Adrenal gland (tissue), 5 donors: ENCODE data around the gene MACROH2A1.

ENCODE experiments used
- POLR2A ChIP-seq, 2 donors: fragments of 450-650 bp; IDR thresholded peaks; one replicate each; pipeline ENCODE4 v1.6.1; 2017; ENCODE audit warnings: antibody characterized with exemption in 2 of 2, mild to moderate bottlenecking in 2 of 2, moderate library complexity in 1 of 2
- TF ChIP-seq, protein P1 (sequence below), 6 experiments: fragments of 450-650 bp in 4 of 6; fragments of 200-600 bp in 2 of 6; sonication (generic) in 1 of 6; IDR thresholded peaks; 1 replicate in 5 of 6; 2 replicates in 1 of 6; pipeline versions ENCODE4 v1.5.1 to v1.8.0; 2016 to 2021; ENCODE audit warnings: antibody characterized with exemption in 6 of 6, mild to moderate bottlenecking in 2 of 6, moderate library complexity in 1 of 6
- donor health status: DM: no; HTN: no; CAD: no.

DNA sequence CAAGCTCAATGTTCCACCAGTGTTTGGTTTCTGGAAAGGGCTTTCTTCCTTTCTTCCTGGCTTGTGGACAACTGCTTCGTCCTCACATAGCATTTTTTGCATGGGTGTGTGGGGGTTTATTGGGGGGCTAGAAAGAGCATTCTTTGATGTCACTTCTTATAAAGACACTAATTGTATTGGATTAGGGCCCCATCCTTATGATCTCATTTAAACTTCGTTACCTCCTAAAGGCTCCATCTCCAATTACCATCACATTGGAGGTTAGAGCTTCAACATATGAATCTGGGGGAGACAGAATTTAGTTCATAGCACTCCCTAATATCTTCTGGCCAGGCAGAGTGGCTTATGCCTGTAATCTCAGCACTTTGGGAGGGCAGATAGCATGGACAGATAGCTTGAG is 6.1 kb upstream of the MACROH2A1 start:
- TF ChIP-seq, protein P1, sequence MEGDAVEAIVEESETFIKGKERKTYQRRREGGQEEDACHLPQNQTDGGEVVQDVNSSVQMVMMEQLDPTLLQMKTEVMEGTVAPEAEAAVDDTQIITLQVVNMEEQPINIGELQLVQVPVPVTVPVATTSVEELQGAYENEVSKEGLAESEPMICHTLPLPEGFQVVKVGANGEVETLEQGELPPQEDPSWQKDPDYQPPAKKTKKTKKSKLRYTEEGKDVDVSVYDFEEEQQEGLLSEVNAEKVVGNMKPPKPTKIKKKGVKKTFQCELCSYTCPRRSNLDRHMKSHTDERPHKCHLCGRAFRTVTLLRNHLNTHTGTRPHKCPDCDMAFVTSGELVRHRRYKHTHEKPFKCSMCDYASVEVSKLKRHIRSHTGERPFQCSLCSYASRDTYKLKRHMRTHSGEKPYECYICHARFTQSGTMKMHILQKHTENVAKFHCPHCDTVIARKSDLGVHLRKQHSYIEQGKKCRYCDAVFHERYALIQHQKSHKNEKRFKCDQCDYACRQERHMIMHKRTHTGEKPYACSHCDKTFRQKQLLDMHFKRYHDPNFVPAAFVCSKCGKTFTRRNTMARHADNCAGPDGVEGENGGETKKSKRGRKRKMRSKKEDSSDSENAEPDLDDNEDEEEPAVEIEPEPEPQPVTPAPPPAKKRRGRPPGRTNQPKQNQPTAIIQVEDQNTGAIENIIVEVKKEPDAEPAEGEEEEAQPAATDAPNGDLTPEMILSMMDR (IDR thresholded peaks at IDR 0.05): no peak
- no peak for TF ChIP-seq POLR2A (IDR thresholded peaks at IDR 0.05)
